K562 (cell line): Measurements from ENCODE around the gene PLAAT4. TPM values are rescaled to one million over a fixed set of nuclear protein-coding genes. Genes with fewer than 3 reads are reported as not detected.

Experiments used
- CGGBP1 ChIP-seq: fragments of 250-450 bp; sonication (Bioruptor Pico); IDR thresholded peaks from 2 replicates; pipeline ENCODE4 v1.9.0; 2021; ENCODE audit warnings: mild to moderate bottlenecking
- ELF1 ChIP-seq: fragments of 200-800 bp; sonication (Bioruptor generic); IDR thresholded peaks from 2 replicates; pipeline ENCODE4 v1.6.1; 2016; ENCODE audit warnings: missing genetic modification characterization, missing compliant biosample characterization
- FOXK2 ChIP-seq, 2 experiments: fragments of 450-650 bp; IDR thresholded peaks in 1 of 2; conservative IDR thresholded peaks in 1 of 2; 2 replicates each; pipeline ENCODE4 v1.6.1; 2016; ENCODE audit warnings: low read depth in 2 of 2, mild to moderate bottlenecking in 1 of 2
- GTF2E2 ChIP-seq: fragments of 200-800 bp; sonication (Bioruptor generic); IDR thresholded peaks from 2 replicates; pipeline ENCODE4 v1.6.1; 2016; ENCODE audit warnings: missing genetic modification characterization, missing compliant biosample characterization
- HIVEP1 ChIP-seq: fragments of 250-450 bp; sonication (Bioruptor Pico); IDR thresholded peaks from 2 replicates; pipeline ENCODE4 v1.4.0; 2020; ENCODE audit warnings: mild to moderate bottlenecking
- JUN ChIP-seq, 2 experiments: sonication (generic) in 1 of 2; formaldehyde crosslinking in 1 of 2; IDR thresholded peaks; 2 replicates each; pipeline versions ENCODE4 v1.6.1 to v1.8.0; 2012 to 2022; ENCODE audit warnings: borderline replicate concordance in 2 of 2, mild to moderate bottlenecking in 2 of 2, improper control_type of control experiment in 1 of 2, low read depth in 1 of 2, low read length in 1 of 2, missing genetic modification reagents in 1 of 2
- MAFK ChIP-seq: IDR thresholded peaks from 2 replicates; pipeline ENCODE4 v1.6.1; 2011; ENCODE audit warnings: low read length, improper control_type of control experiment
- MAZ ChIP-seq, 2 experiments: fragments of 450-650 bp in 1 of 2; sonication (generic) in 1 of 2; formaldehyde crosslinking; IDR thresholded peaks in 1 of 2; conservative IDR thresholded peaks in 1 of 2; 2 replicates each; pipeline versions ENCODE4 v1.4.0 to v1.5.0; 2020; ENCODE audit warnings: mild to moderate bottlenecking in 1 of 2, missing genetic modification reagents in 1 of 2
- NCOA6 ChIP-seq: fragments of 450-650 bp; IDR thresholded peaks from 2 replicates; pipeline ENCODE4 v1.6.1; 2017; ENCODE audit warnings: mild to moderate bottlenecking
- NR2F6 ChIP-seq: fragments of 450-650 bp; formaldehyde crosslinking; IDR thresholded peaks from 2 replicates; pipeline ENCODE4 v1.4.0; 2020; ENCODE audit warnings: mild to moderate bottlenecking
- POLR2A ChIP-seq: fragments of 450-650 bp; conservative IDR thresholded peaks from 2 replicates; pipeline ENCODE4 v1.6.1; 2016
- RBBP5 ChIP-seq: fragments of 200-600 bp; sonication (generic); IDR thresholded peaks from 2 replicates; pipeline ENCODE4 v1.6.1; 2012; ENCODE audit warnings: borderline replicate concordance, mild to moderate bottlenecking, low read length, control low read depth, inconsistent platforms; ENCODE audit not compliant: insufficient read depth, poor library complexity, severe bottlenecking
- SREBF1 ChIP-seq: fragments of 150-350 bp; IDR thresholded peaks from 2 replicates; pipeline ENCODE4 v1.6.1; 2014; ENCODE audit warnings: antibody characterized with exemption, low read depth, low read length, borderline replicate concordance
- TAF7 ChIP-seq: fragments of 450-650 bp; IDR thresholded peaks from 2 replicates; pipeline ENCODE4 v1.6.1; 2016; ENCODE audit warnings: missing genetic modification characterization, missing compliant biosample characterization
- TEAD2 ChIP-seq: fragments of 450-650 bp; IDR thresholded peaks from 2 replicates; pipeline ENCODE4 v1.6.1; 2016; ENCODE audit warnings: missing genetic modification characterization, control low read depth, missing compliant biosample characterization
- TEAD4 ChIP-seq, 2 experiments: sonication (generic) in 1 of 2; formaldehyde crosslinking in 1 of 2; IDR thresholded peaks; 2 replicates each; pipeline versions ENCODE4 v1.6.1 to v1.8.0; 2012 to 2022; ENCODE audit warnings: borderline replicate concordance in 1 of 2, inconsistent platforms in 1 of 2, low read length in 1 of 2, mild to moderate bottlenecking in 1 of 2, missing genetic modification reagents in 1 of 2
- TFAM ChIP-seq: fragments of 250-450 bp; sonication (Bioruptor Pico); conservative IDR thresholded peaks from 2 replicates; pipeline ENCODE4 v1.5.0; 2021; ENCODE audit warnings: mild to moderate bottlenecking, moderate library complexity
- XRCC5 ChIP-seq: fragments of 200-400 bp; formaldehyde crosslinking; IDR thresholded peaks from 2 replicates; pipeline ENCODE4 v1.6.1; 2017; ENCODE audit warnings: low read depth, mild to moderate bottlenecking, low read length
- ZFP30 ChIP-seq: fragments of 250-450 bp; sonication (Bioruptor Pico); IDR thresholded peaks from 2 replicates; pipeline ENCODE4 v1.8.0; 2022; ENCODE audit warnings: moderate library complexity, mild to moderate bottlenecking, inconsistent platforms, borderline replicate concordance
- ZNF699 ChIP-seq: fragments of 250-450 bp; sonication (Bioruptor Pico); IDR thresholded peaks from 2 replicates; pipeline ENCODE4 v1.8.0; 2021; ENCODE audit warnings: mild to moderate bottlenecking, moderate library complexity; ENCODE audit not compliant: insufficient replicate concordance
- polyA plus RNA-seq, 8 experiments: library from polyadenylated mRNA; depleted of rRNA in 4 of 8; stranded (reverse) in 5 of 8; unstranded in 3 of 8; fragments of >200 nt; fragmentation: Nextera tagmentation in 2 of 8; fragmentation: Illumina TruSeq in 1 of 8; extraction: Ambion mirVana in 2 of 8; extraction: Trizol in 1 of 8; gene quantifications; 2 replicates each; pipeline versions ENCODE4 v1.2.1 to v1.2.3, GENCODE V29; 2011 to 2014; ENCODE audit warnings: inconsistent platforms in 1 of 8, missing spikeins in 1 of 8
- total RNA-seq, 7 experiments: library from RNA; depleted of rRNA in 6 of 7; stranded (reverse); fragments of >200 nt in 6 of 7; fragmentation: Illumina TruSeq in 2 of 7; extraction: Trizol in 2 of 7; gene quantifications; 2 replicates each; pipeline versions ENCODE4 v1.2.1 to v1.2.3, GENCODE V29; 2011 to 2021; ENCODE audit warnings: low replicate concordance in 1 of 7
- TF ChIP-seq, protein P1 (sequence below): fragments of 200-800 bp; sonication (Bioruptor generic); IDR thresholded peaks from 2 replicates; pipeline ENCODE4 v1.6.1; 2017; ENCODE audit warnings: missing genetic modification characterization, missing compliant biosample characterization
- TF ChIP-seq, protein P2 (sequence below): fragments of 250-450 bp; sonication (Bioruptor Pico); IDR thresholded peaks from 2 replicates; pipeline ENCODE4 v1.4.0; 2020; ENCODE audit warnings: mild to moderate bottlenecking, moderate library complexity
- TF ChIP-seq, protein P3 (sequence below): fragments of 450-650 bp; formaldehyde crosslinking; IDR thresholded peaks from 2 replicates; pipeline ENCODE4 v1.4.0; 2020; ENCODE audit warnings: mild to moderate bottlenecking, mixed read lengths

The PLAAT4 gene
- total and polyA plus RNA-seq, 9 of the 15 experiments (the other 6 are each of a cell fraction or from before 2014, with no cell fraction given) = 0.54 to 3.0 (median 1.3) TPM; not detected in 1

DNA sequence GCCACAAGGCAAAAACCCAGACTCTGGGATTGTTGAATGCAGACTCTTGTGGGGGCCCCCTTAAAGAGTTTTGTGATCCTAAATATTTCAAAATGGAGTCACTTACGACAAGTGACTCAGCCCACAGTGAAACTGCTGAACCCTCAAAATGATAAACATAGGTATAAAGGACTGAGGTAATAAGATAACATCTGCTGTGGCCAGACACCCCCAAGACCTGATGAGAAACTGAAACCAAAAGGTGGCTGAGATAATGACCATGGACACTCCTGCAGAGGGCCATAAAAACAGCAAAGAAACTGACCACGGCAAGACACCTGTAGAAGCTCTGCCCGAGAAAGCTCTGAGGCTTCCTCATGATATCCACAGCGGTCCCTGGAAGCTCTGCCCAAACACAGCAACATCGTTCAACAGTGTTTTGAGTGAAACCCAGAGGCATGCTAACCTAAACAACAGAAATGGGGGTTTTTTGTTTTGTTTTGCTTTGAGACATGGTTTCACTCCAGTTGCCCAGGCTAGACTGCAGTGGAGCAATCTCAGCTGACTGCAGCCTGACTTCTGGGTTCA is 1.6 kb upstream of the PLAAT4 start (continued):
- TF ChIP-seq RBBP5 (no peak), SREBF1 (no peak), TEAD4 (IDR thresholded peaks at IDR 0.05; ENCODE audit: low read length) (peak; percentile 49), TEAD4 (CRISPR knock-in tag; IDR thresholded peaks at IDR 0.05; ENCODE audit: borderline replicate concordance) (no peak), ZFP30 (CRISPR knock-in tag) (no peak), GTF2E2 (peak; percentile 97), POLR2A (no peak), TEAD2 (peak; percentile 95), NR2F6 (peak; percentile 91), FOXK2 (conservative IDR thresholded peaks at IDR 0.05 in 1 of 2, IDR thresholded peaks at IDR 0.05 in 1 of 2; ENCODE audit: low read depth in 2 of 2) (no peak), ELF1 (tag) (no peak), CGGBP1 (no peak), NCOA6 (no peak), ZNF699 (CRISPR knock-in tag) (peak; percentile 85), TAF7 (tag) (peak; percentile 93), XRCC5 (no peak), TFAM (CRISPR knock-in tag) (no peak), JUN (IDR thresholded peaks at IDR 0.05; ENCODE audit: borderline replicate concordance, low read depth, low read length) (no peak), JUN (CRISPR knock-in tag; IDR thresholded peaks at IDR 0.05; ENCODE audit: borderline replicate concordance) (no peak), MAZ (CRISPR knock-in tag; conservative IDR thresholded peaks at IDR 0.05 in 1 of 2, IDR thresholded peaks at IDR 0.05 in 1 of 2) (peak in 1 of 2 experiments; percentile 90; a peak in 2 of 4 replicates), MAFK (no peak), HIVEP1 (CRISPR knock-in tag) (peak; percentile 98)
- TF ChIP-seq, protein P1, sequence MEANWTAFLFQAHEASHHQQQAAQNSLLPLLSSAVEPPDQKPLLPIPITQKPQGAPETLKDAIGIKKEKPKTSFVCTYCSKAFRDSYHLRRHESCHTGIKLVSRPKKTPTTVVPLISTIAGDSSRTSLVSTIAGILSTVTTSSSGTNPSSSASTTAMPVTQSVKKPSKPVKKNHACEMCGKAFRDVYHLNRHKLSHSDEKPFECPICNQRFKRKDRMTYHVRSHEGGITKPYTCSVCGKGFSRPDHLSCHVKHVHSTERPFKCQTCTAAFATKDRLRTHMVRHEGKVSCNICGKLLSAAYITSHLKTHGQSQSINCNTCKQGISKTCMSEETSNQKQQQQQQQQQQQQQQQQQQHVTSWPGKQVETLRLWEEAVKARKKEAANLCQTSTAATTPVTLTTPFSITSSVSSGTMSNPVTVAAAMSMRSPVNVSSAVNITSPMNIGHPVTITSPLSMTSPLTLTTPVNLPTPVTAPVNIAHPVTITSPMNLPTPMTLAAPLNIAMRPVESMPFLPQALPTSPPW (CRISPR knock-in tag) = peak; percentile 76
- TF ChIP-seq, protein P2, sequence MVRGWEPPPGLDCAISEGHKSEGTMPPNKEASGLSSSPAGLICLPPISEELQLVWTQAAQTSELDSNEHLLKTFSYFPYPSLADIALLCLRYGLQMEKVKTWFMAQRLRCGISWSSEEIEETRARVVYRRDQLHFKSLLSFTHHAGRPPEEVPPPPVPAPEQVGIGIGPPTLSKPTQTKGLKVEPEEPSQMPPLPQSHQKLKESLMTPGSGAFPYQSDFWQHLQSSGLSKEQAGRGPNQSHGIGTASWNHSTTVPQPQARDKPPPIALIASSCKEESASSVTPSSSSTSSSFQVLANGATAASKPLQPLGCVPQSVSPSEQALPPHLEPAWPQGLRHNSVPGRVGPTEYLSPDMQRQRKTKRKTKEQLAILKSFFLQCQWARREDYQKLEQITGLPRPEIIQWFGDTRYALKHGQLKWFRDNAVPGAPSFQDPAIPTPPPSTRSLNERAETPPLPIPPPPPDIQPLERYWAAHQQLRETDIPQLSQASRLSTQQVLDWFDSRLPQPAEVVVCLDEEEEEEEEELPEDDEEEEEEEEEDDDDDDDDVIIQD (CRISPR knock-in tag) = peak; percentile 96
- TF ChIP-seq, protein P3, sequence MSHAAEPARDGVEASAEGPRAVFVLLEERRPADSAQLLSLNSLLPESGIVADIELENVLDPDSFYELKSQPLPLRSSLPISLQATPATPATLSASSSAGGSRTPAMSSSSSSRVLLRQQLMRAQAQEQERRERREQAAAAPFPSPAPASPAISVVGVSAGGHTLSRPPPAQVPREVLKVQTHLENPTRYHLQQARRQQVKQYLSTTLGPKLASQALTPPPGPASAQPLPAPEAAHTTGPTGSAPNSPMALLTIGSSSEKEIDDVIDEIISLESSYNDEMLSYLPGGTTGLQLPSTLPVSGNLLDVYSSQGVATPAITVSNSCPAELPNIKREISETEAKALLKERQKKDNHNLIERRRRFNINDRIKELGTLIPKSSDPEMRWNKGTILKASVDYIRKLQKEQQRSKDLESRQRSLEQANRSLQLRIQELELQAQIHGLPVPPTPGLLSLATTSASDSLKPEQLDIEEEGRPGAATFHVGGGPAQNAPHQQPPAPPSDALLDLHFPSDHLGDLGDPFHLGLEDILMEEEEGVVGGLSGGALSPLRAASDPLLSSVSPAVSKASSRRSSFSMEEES (CRISPR knock-in tag) = peak; percentile 66
